ENCODE results near the gene ANKZF1. TPM values are rescaled to one million over a fixed set of nuclear protein-coding genes. Genes with fewer than 3 reads are reported as not detected.

The ANKZF1 gene
- total and polyA plus RNA-seq, 2 donors (not counting 1 experiment from before 2014, with no cell fraction given), result 152 to 181 TPM

DNA sequence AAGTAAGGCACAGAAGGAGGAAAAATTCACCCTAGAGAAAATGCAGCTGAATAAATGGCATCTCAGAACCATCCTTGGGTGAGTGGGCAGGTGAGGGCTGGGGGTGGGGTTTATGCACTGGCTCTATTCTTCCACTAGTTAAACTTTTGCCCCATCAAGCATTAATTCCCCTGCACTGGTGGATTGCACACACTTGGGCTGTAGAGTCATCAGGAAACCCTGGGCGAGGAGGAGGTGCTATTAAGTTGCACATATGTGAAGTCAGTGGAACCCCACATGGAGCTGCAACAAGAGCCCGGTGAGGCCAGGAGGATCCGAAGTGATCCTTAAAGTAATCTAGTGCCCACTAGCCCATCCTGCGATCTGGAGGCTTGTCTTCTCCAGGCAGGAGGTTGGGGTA lies 42.8 kb downstream of the ANKZF1 start:
- Histone ChIP-seq H3K4me1 (ENCODE audit: control insufficient read depth in 2 of 2, insufficient read depth in 2 of 2, low read length in 2 of 2) (peaks cover 4 to 11% of the 10 kb centered on the region in 2 donors), H3K4me2 (replicated peaks; ENCODE audit: low read depth, low read length, poor library complexity, severe bottlenecking) (no peak overlapping the region), H3K4me3 (ENCODE audit: control extremely low read depth in 1 of 5, extremely low read depth in 1 of 5, insufficient read depth in 1 of 5, low read depth in 2 of 5, low read length in 4 of 5) (no peak overlapping the region), H3K27ac (ENCODE audit: low read length in 2 of 2) (no peak overlapping the region), H4K20me1 (ENCODE audit: control insufficient read depth, insufficient read depth, low read length, poor library complexity, severe bottlenecking) (no peaks in the 10 kb centered on the region), H3K79me2 (ENCODE audit: control insufficient read depth, insufficient read depth, low read length) (peaks cover 41% of the 10 kb centered on the region), H3K27me3 (replicated peaks in 1 of 4; ENCODE audit: control extremely low read depth in 1 of 4, control insufficient read depth in 3 of 4, insufficient read depth in 4 of 4, low read length in 3 of 4) (no peaks in the 10 kb centered on the region), H2AFZ (ENCODE audit: insufficient read depth, low read depth, low read length, poor library complexity, severe bottlenecking) (no peak overlapping the region), H3K9ac (ENCODE audit: low read length) (no peak overlapping the region), H3K9me3 (ENCODE audit: control extremely low read depth in 1 of 3, control insufficient read depth in 2 of 3, insufficient read depth in 1 of 3, low read length in 2 of 3) (no peaks in the 10 kb centered on the region), H3K36me3 (replicated peaks in 1 of 2; ENCODE audit: control extremely low read depth in 1 of 2, control insufficient read depth in 1 of 2, extremely low read depth in 1 of 2, insufficient read depth in 2 of 2, low read length in 1 of 2) (no peaks in the 10 kb centered on the region)
- POLR2A ChIA-PET, result interaction anchor here (0.7 to 1.0 kb wide), 2 partner anchors 15 to 17 kb away, joined by 3 to 7 read pairs; no protein-coding TSS in a partner anchor
- H3K4me1 Mint-ChIP-seq, result peaks cover 18% of the 10 kb centered on the region
- H3K27me3 Mint-ChIP-seq, result no peaks in the 10 kb centered on the region
- H3K27ac Mint-ChIP-seq, result no peak overlapping the region
- no peak for ATAC-seq (ENCODE audit: low read depth)
- intact Hi-C loops (cut with micrococcal nuclease), result loop anchor here (10.0 kb wide), 1 partner anchor 322 kb away; the partner anchor contains the start of gene STK11IP
- H3K4me3 Mint-ChIP-seq, result no peak overlapping the region
- WGBS (ENCODE audit: insufficient coverage), result 83% methylated on average over 2 of the region's 4 CpGs
- no peak for DNase-seq
- CTCF ChIA-PET, result interaction anchor here (0.9 to 15.8 kb wide), 2 partner anchors 9 to 21 kb away, joined by 3 to 239 read pairs; no protein-coding TSS in a partner anchor
- H3K9me3 Mint-ChIP-seq (ENCODE audit: insufficient read depth), result no peaks in the 10 kb centered on the region
- no peak for TF ChIP-seq EZH2 (IDR thresholded peaks at IDR 0.05; ENCODE audit: borderline replicate concordance, insufficient read depth, low read depth, low read length, poor library complexity, severe bottlenecking)
- TF ChIP-seq, protein P1, sequence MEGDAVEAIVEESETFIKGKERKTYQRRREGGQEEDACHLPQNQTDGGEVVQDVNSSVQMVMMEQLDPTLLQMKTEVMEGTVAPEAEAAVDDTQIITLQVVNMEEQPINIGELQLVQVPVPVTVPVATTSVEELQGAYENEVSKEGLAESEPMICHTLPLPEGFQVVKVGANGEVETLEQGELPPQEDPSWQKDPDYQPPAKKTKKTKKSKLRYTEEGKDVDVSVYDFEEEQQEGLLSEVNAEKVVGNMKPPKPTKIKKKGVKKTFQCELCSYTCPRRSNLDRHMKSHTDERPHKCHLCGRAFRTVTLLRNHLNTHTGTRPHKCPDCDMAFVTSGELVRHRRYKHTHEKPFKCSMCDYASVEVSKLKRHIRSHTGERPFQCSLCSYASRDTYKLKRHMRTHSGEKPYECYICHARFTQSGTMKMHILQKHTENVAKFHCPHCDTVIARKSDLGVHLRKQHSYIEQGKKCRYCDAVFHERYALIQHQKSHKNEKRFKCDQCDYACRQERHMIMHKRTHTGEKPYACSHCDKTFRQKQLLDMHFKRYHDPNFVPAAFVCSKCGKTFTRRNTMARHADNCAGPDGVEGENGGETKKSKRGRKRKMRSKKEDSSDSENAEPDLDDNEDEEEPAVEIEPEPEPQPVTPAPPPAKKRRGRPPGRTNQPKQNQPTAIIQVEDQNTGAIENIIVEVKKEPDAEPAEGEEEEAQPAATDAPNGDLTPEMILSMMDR (IDR thresholded peaks at IDR 0.05), result no peak

DNA sequence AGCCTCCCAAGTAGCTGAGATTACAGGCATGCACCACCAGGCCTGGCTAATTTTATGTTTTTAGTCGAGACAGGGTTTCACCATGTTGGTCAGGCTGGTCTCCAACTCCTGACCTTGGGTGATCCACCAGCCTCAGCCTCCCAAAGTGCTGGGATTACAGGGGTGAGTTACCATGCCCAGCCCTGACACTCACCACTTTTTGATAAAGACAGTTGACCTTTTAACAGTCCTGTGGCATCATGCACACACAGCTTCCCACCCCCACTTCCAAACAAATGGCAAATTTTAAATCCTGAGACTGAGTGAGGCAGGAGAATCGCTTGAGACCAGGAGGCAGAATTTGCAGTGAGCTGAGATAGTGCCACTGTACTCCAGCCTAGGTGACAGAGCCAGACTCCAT lies 43.4 kb downstream of the ANKZF1 start:
- Histone ChIP-seq H2AFZ (ENCODE audit: insufficient read depth, low read depth, low read length, poor library complexity, severe bottlenecking) (no peak overlapping the region), H3K4me1 (ENCODE audit: control insufficient read depth in 2 of 2, insufficient read depth in 2 of 2, low read length in 2 of 2) (peaks cover 8 to 17% of the 10 kb centered on the region in 2 donors), H3K9ac (ENCODE audit: low read length) (no peak overlapping the region), H4K20me1 (ENCODE audit: control insufficient read depth, insufficient read depth, low read length, poor library complexity, severe bottlenecking) (no peaks in the 10 kb centered on the region), H3K4me2 (replicated peaks; ENCODE audit: low read depth, low read length, poor library complexity, severe bottlenecking) (no peak overlapping the region), H3K4me3 (ENCODE audit: control extremely low read depth in 1 of 5, extremely low read depth in 1 of 5, insufficient read depth in 1 of 5, low read depth in 2 of 5, low read length in 4 of 5) (no peak overlapping the region), H3K27ac (ENCODE audit: low read length in 2 of 2) (no peak overlapping the region), H3K79me2 (ENCODE audit: control insufficient read depth, insufficient read depth, low read length) (peaks cover 44% of the 10 kb centered on the region), H3K27me3 (replicated peaks in 1 of 4; ENCODE audit: control extremely low read depth in 1 of 4, control insufficient read depth in 3 of 4, insufficient read depth in 4 of 4, low read length in 3 of 4) (no peaks in the 10 kb centered on the region), H3K9me3 (ENCODE audit: control extremely low read depth in 1 of 3, control insufficient read depth in 2 of 3, insufficient read depth in 1 of 3, low read length in 2 of 3) (no peaks in the 10 kb centered on the region), H3K36me3 (replicated peaks in 1 of 2; ENCODE audit: control extremely low read depth in 1 of 2, control insufficient read depth in 1 of 2, extremely low read depth in 1 of 2, insufficient read depth in 2 of 2, low read length in 1 of 2) (no peaks in the 10 kb centered on the region)
- TF ChIP-seq, protein P1 (IDR thresholded peaks at IDR 0.05), result no peak
- Mint-ChIP-seq H3K27me3 (no peaks in the 10 kb centered on the region), H3K4me1 (peaks cover 24% of the 10 kb centered on the region), H3K27ac (no peak overlapping the region), H3K4me3 (no peak overlapping the region), H3K9me3 (ENCODE audit: insufficient read depth) (no peaks in the 10 kb centered on the region)
- intact Hi-C loops (cut with micrococcal nuclease), result loop anchor here (10.0 kb wide), 1 partner anchor 322 kb away; the partner anchor contains the start of gene STK11IP
- WGBS (ENCODE audit: insufficient coverage), result 78% methylated on average over 1 of the region's 2 CpGs
- CTCF ChIA-PET, result interaction anchor here (0.9 to 15.8 kb wide), 2 partner anchors 9 to 20 kb away, joined by 3 to 239 read pairs; no protein-coding TSS in a partner anchor
- DNase-seq (no peak), ATAC-seq (ENCODE audit: low read depth) (no peak)
- POLR2A ChIA-PET, result interaction anchor here (0.7 to 1.0 kb wide), 2 partner anchors 16 to 18 kb away, joined by 3 to 7 read pairs; no protein-coding TSS in a partner anchor

All from B cell (primary cell).